ENCODE data around the gene UQCC2.

UQCC2 gene

DNA sequence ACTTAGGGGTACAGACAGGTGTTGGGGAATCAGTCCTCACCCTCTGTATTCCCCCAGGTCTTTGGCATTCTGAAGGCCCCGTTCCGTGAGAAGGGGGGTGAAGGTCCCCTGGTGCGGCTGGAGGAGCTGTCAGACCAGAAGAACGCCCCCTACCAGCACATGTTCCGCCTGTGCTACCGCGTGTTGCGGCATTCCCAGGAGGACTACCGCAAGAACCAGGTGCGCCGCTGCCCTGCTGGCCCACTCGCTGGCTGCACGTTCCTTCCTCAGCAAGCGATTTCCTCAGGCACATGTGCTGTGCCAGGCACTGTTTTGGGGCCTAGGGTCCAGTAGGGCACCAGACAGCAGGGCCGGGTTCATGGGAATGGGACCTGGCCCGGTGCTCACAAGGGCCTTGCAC is 44.4 kb downstream of the UQCC2 start:
- TF ChIP-seq CTCF (IDR thresholded peaks at IDR 0.05; ENCODE audit: unreplicated experiment in 3 of 3): no peak
- Mint-ChIP-seq H3K27me3 (ENCODE audit: low read depth) (peaks cover 19% of the 10 kb centered on the region), H3K36me3 (ENCODE audit: low read depth) (no peaks in the 10 kb centered on the region), H3K4me1 (no peaks in the 10 kb centered on the region), H3K27ac (no peak overlapping the region), H3K9me3 (no peaks in the 10 kb centered on the region), H3K4me3 (no peak overlapping the region)

- no peaks in the 10 kb centered on the region for H3K4me1 Mint-ChIP-seq
- peaks cover 15% of the 10 kb centered on the region for H3K27me3 Mint-ChIP-seq (ENCODE audit: low read depth)
- no peak for TF ChIP-seq CTCF (IDR thresholded peaks at IDR 0.05; ENCODE audit: unreplicated experiment in 3 of 3)
- no peak overlapping the region for H3K27ac Mint-ChIP-seq
- H3K36me3 Mint-ChIP-seq (ENCODE audit: low read depth): no peaks in the 10 kb centered on the region
- no peaks in the 10 kb centered on the region for H3K9me3 Mint-ChIP-seq
- H3K4me3 Mint-ChIP-seq: no peak overlapping the region
Observed at GRCh38 chr6:33665957-33666356, 45.5 kb downstream of the UQCC2 start.

GRCh38 chr6:33664506-33665057 is 46.9 kb downstream of the UQCC2 start:
- Mint-ChIP-seq H3K4me3 (no peak overlapping the region), H3K27ac (no peak overlapping the region), H3K9me3 (no peaks in the 10 kb centered on the region), H3K4me1 (no peaks in the 10 kb centered on the region), H3K27me3 (ENCODE audit: low read depth) (peaks cover 21% of the 10 kb centered on the region), H3K36me3 (ENCODE audit: low read depth) (no peaks in the 10 kb centered on the region)
- no peak for TF ChIP-seq CTCF (IDR thresholded peaks at IDR 0.05; ENCODE audit: unreplicated experiment in 3 of 3)

GRCh38 chr6:33663727-33664449 is 47.6 kb downstream of the UQCC2 start:
- no peaks in the 10 kb centered on the region for H3K9me3 Mint-ChIP-seq
- peaks cover 20% of the 10 kb centered on the region for H3K27me3 Mint-ChIP-seq (ENCODE audit: low read depth)
- no peaks in the 10 kb centered on the region for H3K36me3 Mint-ChIP-seq (ENCODE audit: low read depth)
- no peaks in the 10 kb centered on the region for H3K4me1 Mint-ChIP-seq
- H3K27ac Mint-ChIP-seq: no peak overlapping the region
- TF ChIP-seq CTCF (IDR thresholded peaks at IDR 0.05; ENCODE audit: unreplicated experiment in 3 of 3): no peak
- no peak overlapping the region for H3K4me3 Mint-ChIP-seq

- Mint-ChIP-seq H3K4me3 (no peak overlapping the region), H3K36me3 (ENCODE audit: low read depth) (no peaks in the 10 kb centered on the region), H3K4me1 (no peaks in the 10 kb centered on the region), H3K27me3 (ENCODE audit: low read depth) (peaks cover 19% of the 10 kb centered on the region), H3K9me3 (no peaks in the 10 kb centered on the region), H3K27ac (no peak overlapping the region)
- no peak for TF ChIP-seq CTCF (IDR thresholded peaks at IDR 0.05; ENCODE audit: unreplicated experiment in 3 of 3)
Observed at GRCh38 chr6:33663028-33663427, 48.5 kb downstream of the UQCC2 start.

- no peaks in the 10 kb centered on the region for H3K36me3 Mint-ChIP-seq (ENCODE audit: low read depth)
- no peak overlapping the region for H3K27ac Mint-ChIP-seq
- H3K4me3 Mint-ChIP-seq: no peak overlapping the region
- no peak for TF ChIP-seq CTCF (IDR thresholded peaks at IDR 0.05; ENCODE audit: unreplicated experiment in 3 of 3)
- H3K4me1 Mint-ChIP-seq: no peaks in the 10 kb centered on the region
- peaks cover 17% of the 10 kb centered on the region for H3K27me3 Mint-ChIP-seq (ENCODE audit: low read depth)
- H3K9me3 Mint-ChIP-seq: no peaks in the 10 kb centered on the region
Observed at GRCh38 chr6:33662318-33662717, 49.2 kb downstream of the UQCC2 start.

All from nephron (organoid).